Measurements from ENCODE around the gene CRB3.

- TF ChIP-seq EP300 (IDR thresholded peaks at IDR 0.05; ENCODE audit: low read depth) (no peak), CTCF (IDR thresholded peaks at IDR 0.05) (no peak)
These were observed 5.9 kb upstream of the CRB3 start for GRCh38 chr19:6457958-6458694.
